H9 (cell line): ENCODE results near the gene OR2B2. TPM values are rescaled to one million over a fixed set of nuclear protein-coding genes. Genes with fewer than 3 reads are reported as not detected.

ENCODE experiments used
- DNase-seq: peaks from one replicate; pipeline ENCODE4 v3.0.0-alpha.2; 2017
- H2AFZ ChIP-seq: one replicate; pipeline ENCODE4 v1.6.1; 2013; ENCODE audit warnings: mild to moderate bottlenecking, low read length, control low read depth, moderate library complexity
- H2AK5ac ChIP-seq: 2 replicates; pipeline ENCODE4 v1.6.1; 2013; ENCODE audit warnings: low read length, control low read depth, mixed read lengths; ENCODE audit not compliant: insufficient read length
- H2BK120ac ChIP-seq: one replicate; pipeline ENCODE4 v1.6.1; 2013; ENCODE audit warnings: low read depth, mild to moderate bottlenecking, low read length, control low read depth, inconsistent platforms; ENCODE audit not compliant: poor library complexity, severe bottlenecking
- H2BK12ac ChIP-seq: 2 replicates; pipeline ENCODE4 v1.6.1; 2013; ENCODE audit warnings: low read length, control low read depth, mixed read lengths, low read depth; ENCODE audit not compliant: insufficient read length
- H2BK15ac ChIP-seq: 2 replicates; pipeline ENCODE4 v1.6.1; 2013; ENCODE audit warnings: low read depth, low read length, control low read depth
- H2BK20ac ChIP-seq: one replicate; pipeline ENCODE4 v1.6.1; 2013; ENCODE audit warnings: low read depth, mild to moderate bottlenecking, low read length, control low read depth, inconsistent platforms; ENCODE audit not compliant: poor library complexity, severe bottlenecking
- H2BK5ac ChIP-seq: 2 replicates; pipeline ENCODE4 v1.6.1; 2013; ENCODE audit warnings: low read length, control low read depth, mixed read lengths; ENCODE audit not compliant: insufficient read length
- H3K14ac ChIP-seq: 2 replicates; pipeline ENCODE4 v1.6.1; 2013; ENCODE audit warnings: low read length, control low read depth; ENCODE audit not compliant: insufficient read depth
- H3K18ac ChIP-seq: 2 replicates; pipeline ENCODE4 v1.6.1; 2013; ENCODE audit warnings: low read depth, mild to moderate bottlenecking, mixed read lengths, low read length, control low read depth; ENCODE audit not compliant: insufficient read length
- H3K23ac ChIP-seq: 2 replicates; pipeline ENCODE4 v1.6.1; 2013; ENCODE audit warnings: low read length, control low read depth, mixed read lengths, low read depth; ENCODE audit not compliant: insufficient read length
- H3K23me2 ChIP-seq: 2 replicates; pipeline ENCODE4 v1.6.1; 2013; ENCODE audit warnings: low read depth, mild to moderate bottlenecking, mixed read lengths, low read length, control low read depth; ENCODE audit not compliant: insufficient read length, poor library complexity, severe bottlenecking
- H3K27ac ChIP-seq: 2 replicates; pipeline ENCODE4 v1.5.1; 2013; ENCODE audit warnings: low read length, control low read depth, mixed read lengths, low read depth; ENCODE audit not compliant: insufficient read length
- H3K27me3 ChIP-seq: 2 replicates; pipeline ENCODE4 v1.6.1; 2013; ENCODE audit warnings: low read length, control low read depth, inconsistent platforms; ENCODE audit not compliant: insufficient read depth
- H3K4ac ChIP-seq: 2 replicates; pipeline ENCODE4 v1.6.1; 2013; ENCODE audit warnings: low read depth, mild to moderate bottlenecking, control low read depth, inconsistent platforms, low read length, moderate library complexity
- H3K4me1 ChIP-seq: 2 replicates; pipeline ENCODE4 v1.6.1; 2013; ENCODE audit warnings: low read length, control low read depth, inconsistent platforms; ENCODE audit not compliant: insufficient read depth
- H3K4me2 ChIP-seq: 2 replicates; pipeline ENCODE4 v1.6.1; 2013; ENCODE audit warnings: low read length, control low read depth, mixed read lengths; ENCODE audit not compliant: insufficient read length, insufficient read depth
- H3K56ac ChIP-seq: 2 replicates; pipeline ENCODE4 v1.6.1; 2013; ENCODE audit warnings: low read depth, mild to moderate bottlenecking, mixed read lengths, low read length, control low read depth; ENCODE audit not compliant: insufficient read length
- H3K79me1 ChIP-seq: 2 replicates; pipeline ENCODE4 v1.6.1; 2013; ENCODE audit warnings: low read depth, mild to moderate bottlenecking, moderate library complexity, low read length, control low read depth, inconsistent platforms; ENCODE audit not compliant: insufficient read depth, poor library complexity, severe bottlenecking
- H3K79me2 ChIP-seq: 2 replicates; pipeline ENCODE4 v1.6.1; 2013; ENCODE audit warnings: low read length, control low read depth, inconsistent platforms; ENCODE audit not compliant: insufficient read depth
- H3K9ac ChIP-seq: 2 replicates; pipeline ENCODE4 v1.6.1; 2013; ENCODE audit warnings: low read length, control low read depth, mixed read lengths; ENCODE audit not compliant: insufficient read length; ENCODE audit errors: extremely low read depth
- H3K9me3 ChIP-seq: one replicate; pipeline ENCODE4 v1.6.1; 2013; ENCODE audit warnings: low read depth, low read length, inconsistent platforms; ENCODE audit not compliant: control insufficient read depth
- H3T11ph ChIP-seq: one replicate; pipeline ENCODE4 v1.6.1; 2013; ENCODE audit warnings: mild to moderate bottlenecking, low read length, control low read depth, inconsistent platforms
- H4K20me1 ChIP-seq: one replicate; pipeline ENCODE4 v1.6.1; 2013; ENCODE audit not compliant: control insufficient read depth, insufficient read length, insufficient read depth
- H4K5ac ChIP-seq: 2 replicates; pipeline ENCODE4 v1.6.1; 2013; ENCODE audit warnings: low read depth, mild to moderate bottlenecking, mixed read lengths, low read length, control low read depth; ENCODE audit not compliant: insufficient read length
- H4K8ac ChIP-seq: replicated peaks from 2 replicates; pipeline ENCODE4 v1.6.1; 2013; ENCODE audit warnings: low read length, control low read depth, mixed read lengths, low read depth; ENCODE audit not compliant: insufficient read length
- H4K91ac ChIP-seq: 2 replicates; pipeline ENCODE4 v1.6.1; 2013; ENCODE audit warnings: low read depth, mild to moderate bottlenecking, moderate library complexity, mixed read lengths, low read length, control low read depth; ENCODE audit not compliant: insufficient read length
- H3K27ac Mint-ChIP-seq, 3 experiments: 2 replicates in 2 of 3; 3 replicates in 1 of 3; pipeline ENCODE4 v1.8.0; 2020 to 2021; ENCODE audit warnings: mixed read lengths in 3 of 3, mild to moderate bottlenecking in 1 of 3, moderate library complexity in 1 of 3
- H3K27me3 Mint-ChIP-seq: 2 replicates; pipeline ENCODE4 v1.8.0; 2021; ENCODE audit warnings: low read depth, mild to moderate bottlenecking, moderate library complexity, mixed read lengths
- H3K36me3 Mint-ChIP-seq, 3 experiments: 2 replicates in 2 of 3; 3 replicates in 1 of 3; pipeline ENCODE4 v1.8.0; 2020 to 2021; ENCODE audit warnings: low read depth in 3 of 3, mixed read lengths in 3 of 3; ENCODE audit not compliant: insufficient read depth in 1 of 3
- H3K4me1 Mint-ChIP-seq, 2 experiments: 2 replicates each; pipeline ENCODE4 v1.8.0; 2020; ENCODE audit warnings: mixed read lengths in 2 of 2
- H3K4me3 Mint-ChIP-seq, 2 experiments: 2 replicates in 1 of 2; 3 replicates in 1 of 2; pipeline ENCODE4 v1.8.0; 2020 to 2021; ENCODE audit warnings: mild to moderate bottlenecking in 2 of 2, mixed read lengths in 2 of 2, moderate library complexity in 1 of 2
- H3K9me3 Mint-ChIP-seq, 2 experiments: 2 replicates in 1 of 2; 3 replicates in 1 of 2; pipeline ENCODE4 v1.8.0; 2020; ENCODE audit warnings: mild to moderate bottlenecking in 2 of 2, mixed read lengths in 2 of 2, moderate library complexity in 1 of 2
- WGBS: extraction: QIAGEN DNeasy Blood & Tissue Kit; methylation state at CpG from one replicate; pipeline ENCODE4 v1.1.7; 2013; ENCODE audit warnings: missing lambda C conversion rate, low lambda C conversion rate, mixed read lengths; ENCODE audit not compliant: insufficient read length; ENCODE audit errors: extremely low coverage; 5-methylcytosine and 5-hydroxymethylcytosine counted together
- total RNA-seq: library from RNA; stranded (reverse); gene quantifications from 2 replicates; pipeline ENCODE4 v1.2.1, GENCODE V29; 2021
- TF ChIP-seq, protein P1 (sequence below): fragments of 200-600 bp; sonication (generic); conservative IDR thresholded peaks from 3 replicates; pipeline ENCODE4 v1.8.0; 2021; ENCODE audit warnings: antibody characterized with exemption, mild to moderate bottlenecking

OR2B2 gene
- total RNA-seq, 1 experiment from 2014 or later = not detected

DNA sequence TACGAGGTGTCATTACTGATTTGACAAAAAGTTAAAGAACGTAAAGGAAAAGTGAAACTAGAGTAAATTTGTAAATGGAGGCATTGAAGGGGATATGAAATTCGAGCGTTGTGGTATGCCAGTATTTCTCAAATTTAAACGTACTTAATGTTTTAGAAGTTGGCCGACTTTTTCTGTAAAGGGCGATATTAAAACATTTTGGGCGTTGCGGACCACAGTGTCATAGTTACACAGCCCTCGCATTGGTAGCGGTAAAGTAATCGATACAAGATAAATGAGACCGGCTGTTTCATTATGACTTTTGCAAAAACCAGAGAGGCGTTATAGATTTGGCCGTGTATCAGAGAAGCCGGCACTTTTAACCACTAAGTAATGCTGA is 39.6 kb downstream of the OR2B2 start:
- TF ChIP-seq, protein P1, sequence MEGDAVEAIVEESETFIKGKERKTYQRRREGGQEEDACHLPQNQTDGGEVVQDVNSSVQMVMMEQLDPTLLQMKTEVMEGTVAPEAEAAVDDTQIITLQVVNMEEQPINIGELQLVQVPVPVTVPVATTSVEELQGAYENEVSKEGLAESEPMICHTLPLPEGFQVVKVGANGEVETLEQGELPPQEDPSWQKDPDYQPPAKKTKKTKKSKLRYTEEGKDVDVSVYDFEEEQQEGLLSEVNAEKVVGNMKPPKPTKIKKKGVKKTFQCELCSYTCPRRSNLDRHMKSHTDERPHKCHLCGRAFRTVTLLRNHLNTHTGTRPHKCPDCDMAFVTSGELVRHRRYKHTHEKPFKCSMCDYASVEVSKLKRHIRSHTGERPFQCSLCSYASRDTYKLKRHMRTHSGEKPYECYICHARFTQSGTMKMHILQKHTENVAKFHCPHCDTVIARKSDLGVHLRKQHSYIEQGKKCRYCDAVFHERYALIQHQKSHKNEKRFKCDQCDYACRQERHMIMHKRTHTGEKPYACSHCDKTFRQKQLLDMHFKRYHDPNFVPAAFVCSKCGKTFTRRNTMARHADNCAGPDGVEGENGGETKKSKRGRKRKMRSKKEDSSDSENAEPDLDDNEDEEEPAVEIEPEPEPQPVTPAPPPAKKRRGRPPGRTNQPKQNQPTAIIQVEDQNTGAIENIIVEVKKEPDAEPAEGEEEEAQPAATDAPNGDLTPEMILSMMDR = no peak
- H2AFZ ChIP-seq = no peak overlapping the region
- no peaks in the 10 kb centered on the region for H3K79me1 ChIP-seq
- no peak overlapping the region for H3T11ph ChIP-seq
- H3K27me3 Mint-ChIP-seq = peaks cover 2% of the 10 kb centered on the region; the same call in 1 of the 2 replicates
- H3K23ac ChIP-seq = no peak overlapping the region
- WGBS = no CpG with 5 or more reads among the region's 16 CpGs
- H3K56ac ChIP-seq = no peak overlapping the region
- no peak overlapping the region for H2BK12ac ChIP-seq
- no peak overlapping the region for H2BK120ac ChIP-seq
- H3K9ac ChIP-seq = peak overlapping the region; percentile 92
- H2BK5ac ChIP-seq = no peak overlapping the region
- no peak overlapping the region for H4K8ac ChIP-seq
- H3K4me1 Mint-ChIP-seq = peaks cover 38 to 40% of the 10 kb centered on the region in 2 experiments
- H3K27me3 ChIP-seq = no peaks in the 10 kb centered on the region
- no peak for DNase-seq
- H4K91ac ChIP-seq = no peak overlapping the region
- peaks cover 18% of the 10 kb centered on the region for H3K23me2 ChIP-seq
- no peaks in the 10 kb centered on the region for H3K9me3 ChIP-seq
- H3K4ac ChIP-seq = no peak overlapping the region; the same call in 1 of the 2 replicates
- peak overlapping the region; percentile 80; the same call in 1 of the 2 replicates for H3K14ac ChIP-seq
- H3K9me3 Mint-ChIP-seq = no peaks in the 10 kb centered on the region; a peak in 1 of 5 replicates
- peaks cover 0 to 2% (median 0%) of the 10 kb centered on the region in 3 experiments; a peak in 1 of 7 replicates for H3K36me3 Mint-ChIP-seq
- H3K4me2 ChIP-seq = peak overlapping the region; percentile 75
- H3K4me3 Mint-ChIP-seq = peak overlapping the region; percentile 79 to 87
- no peak overlapping the region for H2BK20ac ChIP-seq
- peak overlapping the region; percentile 97 for H3K18ac ChIP-seq
- peak overlapping the region; percentile 95 for H3K27ac ChIP-seq
- peaks cover 2% of the 10 kb centered on the region for H3K4me1 ChIP-seq
- peak overlapping the region; percentile 93 to 99 (median 99); a peak in 6 of 7 replicates for H3K27ac Mint-ChIP-seq
- no peak overlapping the region for H2AK5ac ChIP-seq
- H4K20me1 ChIP-seq = no peaks in the 10 kb centered on the region
- no peak overlapping the region for H2BK15ac ChIP-seq
- H3K79me2 ChIP-seq = no peaks in the 10 kb centered on the region
- H4K5ac ChIP-seq = no peak overlapping the region
